ENCODE results near the gene IFNA6. TPM values are rescaled to one million over a fixed set of nuclear protein-coding genes. Genes with fewer than 3 reads are reported as not detected.

IFNA6 gene
- total and polyA plus RNA-seq, 2 of the 4 experiments (the other 2 are of a cell fraction) = not detected

- H3K4me3 ChIP-seq (ENCODE audit: insufficient read depth, low read depth, low read length) = no peak overlapping the region
- H2BK120ac ChIP-seq (ENCODE audit: low read depth, low read length) = no peak overlapping the region
- BruUV-seq (replicated peaks) = no TSS peak
- in situ Hi-C loops (cut with MboI; ENCODE audit: low sequenced_read_pairs) = loop anchor here (25.0 kb wide), 2 partner anchors 314 to 664 kb away; partner anchors contain the start of gene CDKN2B
- H3K14ac ChIP-seq (replicated peaks; ENCODE audit: low read depth, low read length) = no peak overlapping the region
- intact Hi-C loops (cut with micrococcal nuclease) = loop anchor here (5.0 kb wide), 1 partner anchor 34 kb away; no protein-coding TSS in a partner anchor
- no peak overlapping the region for H2AFZ ChIP-seq (replicated peaks; ENCODE audit: low read length, poor library complexity)
- no peaks in the 10 kb centered on the region for H3K9me1 ChIP-seq (ENCODE audit: insufficient read depth, low read length)
- no peak overlapping the region for H4K5ac ChIP-seq (ENCODE audit: low read depth, low read length)
- H2BK20ac ChIP-seq (ENCODE audit: low read depth, low read length) = no peak overlapping the region
- H2BK5ac ChIP-seq (ENCODE audit: low read depth, low read length, poor library complexity, severe bottlenecking) = no peak overlapping the region
- H3K56ac ChIP-seq (ENCODE audit: extremely low read depth, insufficient read depth, low read length) = no peak overlapping the region
- H3K79me1 ChIP-seq (ENCODE audit: low read depth in 1 of 2, low read length in 2 of 2) = no peaks in the 10 kb centered on the region
- no CpG with 5 or more reads among the region's 3 CpGs for WGBS, 2 experiments (ENCODE audit: extremely low coverage in 2 of 2, insufficient read length in 1 of 2)
- no peaks in the 10 kb centered on the region for H3K9me3 ChIP-seq (ENCODE audit: control insufficient read depth, insufficient read depth, low read length)
- no peak overlapping the region for H2AK9ac ChIP-seq (replicated peaks; ENCODE audit: low read depth, low read length, poor library complexity)
- H4K91ac ChIP-seq (ENCODE audit: insufficient read depth, low read depth, low read length) = no peak overlapping the region
- H3K27ac ChIP-seq (ENCODE audit: insufficient read depth, low read length) = no peak overlapping the region
- ChIA-PET POLR2A (ENCODE audit: unreplicated experiment) (no interaction called here), CTCF (no interaction called here)
- ATAC-seq (ENCODE audit: low read depth) (no peak), DNase-seq (no peak)
- H2BK15ac ChIP-seq (ENCODE audit: low read depth, low read length) = no peak overlapping the region
- H4K20me1 ChIP-seq (ENCODE audit: insufficient read depth, low read length) = no peaks in the 10 kb centered on the region
- dilution Hi-C loops (cut with HindIII; ENCODE audit: low sequenced_read_pairs, unreplicated experiment) = no loop called here
- H3K27me3 ChIP-seq (ENCODE audit: control insufficient read depth, insufficient read depth, low read length) = peaks cover 8% of the 10 kb centered on the region
- no peak overlapping the region for H3K18ac ChIP-seq (ENCODE audit: low read depth, low read length)
- H3K23ac ChIP-seq (ENCODE audit: low read depth, low read length) = no peak overlapping the region
- H3K36me3 ChIP-seq (ENCODE audit: control insufficient read depth, insufficient read depth, low read length) = no peaks in the 10 kb centered on the region
- TF ChIP-seq MAFK (IDR thresholded peaks at IDR 0.05; ENCODE audit: low read depth, low read length) (no peak), CEBPB (IDR thresholded peaks at IDR 0.05; ENCODE audit: low read depth, low read length) (no peak)
- H4K8ac ChIP-seq (ENCODE audit: low read depth in 2 of 2, low read length in 2 of 2) = no peak overlapping the region
- H3K4ac ChIP-seq (ENCODE audit: low read depth, low read length) = no peak overlapping the region
- H2AK5ac ChIP-seq (ENCODE audit: low read depth, low read length) = no peak overlapping the region
- no peak overlapping the region for H3K9ac ChIP-seq (ENCODE audit: low read depth, low read length)
- H3K4me1 ChIP-seq (ENCODE audit: control insufficient read depth, insufficient read depth, low read length) = no peaks in the 10 kb centered on the region
- H3K4me2 ChIP-seq (ENCODE audit: low read depth, low read length) = no peak overlapping the region
Observed at GRCh38 chr9:21348430-21348970, 2.2 kb downstream of the IFNA6 start.

Data from IMR-90 (cell line).